IMR-90 (cell line): ENCODE results near the gene ASF1A. TPM values are rescaled to one million over a fixed set of nuclear protein-coding genes. Genes with fewer than 3 reads are reported as not detected.

Experiments
- ATAC-seq: fragments of 200-7000 bp; cut with Tn5 transposase; 2 replicates; pipeline ENCODE4 v1.9.1; 2020; ENCODE audit warnings: low read depth, mild to moderate bottlenecking, moderate library complexity
- BruUV-seq: library from RNA; stranded (reverse); fragments of 400-500 nt; replicated peaks from 2 replicates; lab custom pipeline; 2021; lab: Mats Ljungman, UMichigan
- CTCF ChIA-PET: fragments of 300-600 bp; formaldehyde crosslinking; extraction: SDS; loops from one replicate; lab custom pipeline; 2021; ENCODE audit warnings: antibody characterized with exemption; lab: Yijun Ruan, JAX
- POLR2A ChIA-PET: fragments of 300-600 bp; sonication (Branson Sonifier 250); formaldehyde crosslinking; loops from one replicate; lab custom pipeline; 2022; ENCODE audit warnings: antibody characterized with exemption; ENCODE audit not compliant: unreplicated experiment; lab: Charles Lee
- DNase-seq: peaks from one replicate; pipeline ENCODE4 v3.0.0; 2013
- H2AFZ ChIP-seq: replicated peaks from 2 replicates; pipeline ENCODE3; 2013; ENCODE audit warnings: low read length, mild to moderate bottlenecking; ENCODE audit not compliant: poor library complexity
- H2AK5ac ChIP-seq: 2 replicates; pipeline ENCODE4 v1.6.1; 2013; ENCODE audit warnings: low read depth, low read length, inconsistent platforms
- H2AK9ac ChIP-seq: replicated peaks from 2 replicates; pipeline ENCODE3; 2013; ENCODE audit warnings: mild to moderate bottlenecking, low read depth, low read length, moderate library complexity; ENCODE audit not compliant: poor library complexity
- H2BK120ac ChIP-seq: 2 replicates; pipeline ENCODE4 v1.6.1; 2013; ENCODE audit warnings: low read depth, low read length, inconsistent platforms
- H2BK15ac ChIP-seq: 3 replicates; pipeline ENCODE4 v1.6.1; 2013; ENCODE audit warnings: low read depth, low read length, inconsistent platforms
- H2BK20ac ChIP-seq: 2 replicates; pipeline ENCODE4 v1.6.1; 2013; ENCODE audit warnings: low read depth, mild to moderate bottlenecking, inconsistent platforms, low read length, moderate library complexity
- H2BK5ac ChIP-seq: 2 replicates; pipeline ENCODE4 v1.6.1; 2013; ENCODE audit warnings: mild to moderate bottlenecking, low read depth, low read length, inconsistent platforms; ENCODE audit not compliant: poor library complexity, severe bottlenecking
- H3K14ac ChIP-seq: replicated peaks from 2 replicates; pipeline ENCODE4 v1.6.1; 2013; ENCODE audit warnings: low read depth, low read length, inconsistent platforms
- H3K18ac ChIP-seq: 2 replicates; pipeline ENCODE4 v1.6.1; 2013; ENCODE audit warnings: low read depth, low read length, control low read depth
- H3K23ac ChIP-seq: 2 replicates; pipeline ENCODE4 v1.6.1; 2013; ENCODE audit warnings: low read depth, low read length, inconsistent platforms
- H3K27ac ChIP-seq: 2 replicates; pipeline ENCODE4 v1.5.1; 2013; ENCODE audit warnings: mild to moderate bottlenecking, control low read depth, low read length; ENCODE audit not compliant: insufficient read depth
- H3K27me3 ChIP-seq: 2 replicates; pipeline ENCODE4 v1.6.1; 2013; ENCODE audit warnings: low read length; ENCODE audit not compliant: control insufficient read depth, insufficient read depth
- H3K36me3 ChIP-seq: 2 replicates; pipeline ENCODE4 v1.6.1; 2013; ENCODE audit warnings: low read length, mixed read lengths; ENCODE audit not compliant: control insufficient read depth, insufficient read depth
- H3K4ac ChIP-seq: 2 replicates; pipeline ENCODE4 v1.6.1; 2013; ENCODE audit warnings: low read depth, low read length, inconsistent platforms
- H3K4me1 ChIP-seq: 2 replicates; pipeline ENCODE4 v1.6.1; 2013; ENCODE audit warnings: low read length, mixed read lengths; ENCODE audit not compliant: control insufficient read depth, insufficient read depth
- H3K4me2 ChIP-seq: 2 replicates; pipeline ENCODE4 v1.6.1; 2013; ENCODE audit warnings: low read depth, mild to moderate bottlenecking, control low read depth, low read length, moderate library complexity
- H3K4me3 ChIP-seq: 2 replicates; pipeline ENCODE4 v1.5.1; 2013; ENCODE audit warnings: low read depth, mild to moderate bottlenecking, control low read depth, low read length, moderate library complexity; ENCODE audit not compliant: insufficient read depth
- H3K56ac ChIP-seq: 2 replicates; pipeline ENCODE4 v1.6.1; 2013; ENCODE audit warnings: low read length, inconsistent platforms; ENCODE audit not compliant: insufficient read depth; ENCODE audit errors: extremely low read depth
- H3K79me1 ChIP-seq, 2 experiments: 2 replicates each; pipeline ENCODE4 v1.6.1; 2013; ENCODE audit warnings: low read length in 2 of 2, inconsistent platforms in 1 of 2, low read depth in 1 of 2
- H3K9ac ChIP-seq: 2 replicates; pipeline ENCODE4 v1.6.1; 2013; ENCODE audit warnings: low read depth, low read length, control low read depth
- H3K9me1 ChIP-seq: 2 replicates; pipeline ENCODE4 v1.6.1; 2013; ENCODE audit warnings: low read length, inconsistent platforms; ENCODE audit not compliant: insufficient read depth
- H3K9me3 ChIP-seq: 2 replicates; pipeline ENCODE4 v1.6.1; 2013; ENCODE audit warnings: low read length; ENCODE audit not compliant: control insufficient read depth, insufficient read depth
- H4K20me1 ChIP-seq: 2 replicates; pipeline ENCODE4 v1.6.1; 2013; ENCODE audit warnings: low read length, inconsistent platforms; ENCODE audit not compliant: insufficient read depth
- H4K5ac ChIP-seq: 2 replicates; pipeline ENCODE4 v1.6.1; 2013; ENCODE audit warnings: mild to moderate bottlenecking, low read depth, low read length, control low read depth
- H4K8ac ChIP-seq, 2 experiments: 2 replicates each; pipeline ENCODE4 v1.6.1; 2013; ENCODE audit warnings: low read depth in 2 of 2, low read length in 2 of 2, control low read depth in 1 of 2, inconsistent platforms in 1 of 2
- H4K91ac ChIP-seq: 2 replicates; pipeline ENCODE4 v1.6.1; 2013; ENCODE audit warnings: low read depth, low read length, inconsistent platforms; ENCODE audit not compliant: insufficient read depth
- BHLHE40 ChIP-seq: fragments of 150-350 bp; IDR thresholded peaks from 2 replicates; pipeline ENCODE4 v1.6.1; 2016; ENCODE audit warnings: mild to moderate bottlenecking, low read depth, low read length
- CEBPB ChIP-seq: IDR thresholded peaks from 2 replicates; pipeline ENCODE4 v1.6.1; 2012; ENCODE audit warnings: low read depth, low read length, improper control_type of control experiment
- CHD1 ChIP-seq: IDR thresholded peaks from 2 replicates; pipeline ENCODE4 v1.6.1; 2012; ENCODE audit warnings: low read depth, low read length, improper control_type of control experiment
- FOS ChIP-seq: fragments of 150-350 bp; IDR thresholded peaks from 2 replicates; pipeline ENCODE4 v1.6.1; 2016; ENCODE audit warnings: low read depth, low read length
- RAD21 ChIP-seq: IDR thresholded peaks from 2 replicates; pipeline ENCODE4 v1.6.1; 2012; ENCODE audit warnings: low read length, improper control_type of control experiment
- RCOR1 ChIP-seq: IDR thresholded peaks from 2 replicates; pipeline ENCODE4 v1.6.1; 2012; ENCODE audit warnings: mild to moderate bottlenecking, low read length, improper control_type of control experiment; ENCODE audit not compliant: insufficient replicate concordance
- WGBS, 2 experiments: methylation state at CpG; one replicate each; pipeline versions ENCODE4 v1.1.5 to v1.1.7; 2013; ENCODE audit warnings: missing lambda C conversion rate in 2 of 2; ENCODE audit not compliant: insufficient read length in 1 of 2; ENCODE audit errors: extremely low coverage in 2 of 2; 5-methylcytosine and 5-hydroxymethylcytosine counted together
- dilution Hi-C: fragments of 300-500 bp; cut with HindIII; formaldehyde crosslinking; loops from one replicate; pipeline ENCODE4 v1.14.3; 2018; ENCODE audit warnings: low sequenced_read_pairs; ENCODE audit not compliant: unreplicated experiment
- in situ Hi-C: fragments of 300-500 bp; cut with MboI; formaldehyde crosslinking; loops from 3 replicates; pipeline ENCODE4 v1.14.3; 2019; ENCODE audit warnings: low sequenced_read_pairs, inconsistent platforms, mixed read lengths
- intact Hi-C: fragments of 100-400 bp; cut with micrococcal nuclease; formaldehyde crosslinking; loops from 2 replicates; pipeline ENCODE4 v1.10.0; 2022
- polyA plus RNA-seq, 3 experiments: library from polyadenylated mRNA; depleted of rRNA; stranded (reverse); fragments of >200 nt; gene quantifications; 2 replicates each; pipeline ENCODE4 v1.2.3, GENCODE V29; 2012; ENCODE audit warnings: low replicate concordance in 1 of 3
- total RNA-seq: library from RNA; depleted of rRNA; stranded (reverse); fragments of >200 nt; gene quantifications from 2 replicates; pipeline ENCODE4 v1.2.3, GENCODE V29; 2012
- TF ChIP-seq, protein P1 (sequence below): fragments of 150-350 bp; IDR thresholded peaks from 2 replicates; pipeline ENCODE4 v1.6.1; 2016; ENCODE audit warnings: low read depth, mild to moderate bottlenecking, low read length, moderate library complexity, borderline replicate concordance

The ASF1A gene
- total and polyA plus RNA-seq, 2 of the 4 experiments (the other 2 are of a cell fraction): 10.1 to 11.1 TPM

DNA sequence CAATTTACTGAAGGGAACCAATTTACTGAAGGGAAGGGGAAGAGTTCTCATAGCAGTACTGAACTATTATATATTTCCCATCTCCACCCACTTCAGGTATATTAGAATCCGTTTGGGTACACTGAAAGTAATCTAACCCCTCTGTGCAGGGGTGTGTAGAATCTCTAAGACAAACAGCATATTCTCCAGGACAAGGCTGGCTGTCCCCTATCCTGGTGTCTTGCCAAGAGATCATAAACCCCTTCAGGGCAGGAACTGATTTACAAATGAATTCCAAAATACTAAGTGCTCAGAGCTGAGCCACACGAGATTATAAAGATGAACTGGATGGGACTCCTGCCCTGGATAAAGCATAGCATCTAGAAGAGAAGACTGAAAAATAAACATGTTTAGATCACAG, 9.2 kb downstream of the ASF1A start:
- Histone ChIP-seq H3K9ac (no peak overlapping the region), H2BK5ac (peak overlapping the region; percentile 66), H3K18ac (no peak overlapping the region), H2AK9ac (no peak overlapping the region), H4K5ac (no peak overlapping the region), H3K4me2 (no peak overlapping the region), H2BK20ac (no peak overlapping the region), H3K23ac (no peak overlapping the region), H3K36me3 (peaks cover 9% of the 10 kb centered on the region), H4K8ac (no peak overlapping the region), H3K9me3 (no peaks in the 10 kb centered on the region), H2AK5ac (no peak overlapping the region), H3K56ac (no peak overlapping the region), H3K4me3 (no peak overlapping the region), H3K27me3 (no peaks in the 10 kb centered on the region), H4K20me1 (no peaks in the 10 kb centered on the region), H3K4ac (no peak overlapping the region), H3K27ac (no peak overlapping the region; the same call in 1 of the 2 replicates), H4K91ac (no peak overlapping the region), H3K4me1 (peaks cover 4% of the 10 kb centered on the region; the same call in 1 of the 2 replicates), H2BK15ac (no peak overlapping the region), H2BK120ac (no peak overlapping the region), H3K9me1 (peaks cover 8% of the 10 kb centered on the region; the same call in 1 of the 2 replicates), H3K79me1 (peaks cover 42 to 46% of the 10 kb centered on the region in 2 experiments), H3K14ac (no peak overlapping the region), H2AFZ (no peak overlapping the region)
- DNase-seq (no peak), ATAC-seq (no peak; the same call in 1 of the 2 replicates)
- TF ChIP-seq BHLHE40: no peak
- TF ChIP-seq, protein P1, sequence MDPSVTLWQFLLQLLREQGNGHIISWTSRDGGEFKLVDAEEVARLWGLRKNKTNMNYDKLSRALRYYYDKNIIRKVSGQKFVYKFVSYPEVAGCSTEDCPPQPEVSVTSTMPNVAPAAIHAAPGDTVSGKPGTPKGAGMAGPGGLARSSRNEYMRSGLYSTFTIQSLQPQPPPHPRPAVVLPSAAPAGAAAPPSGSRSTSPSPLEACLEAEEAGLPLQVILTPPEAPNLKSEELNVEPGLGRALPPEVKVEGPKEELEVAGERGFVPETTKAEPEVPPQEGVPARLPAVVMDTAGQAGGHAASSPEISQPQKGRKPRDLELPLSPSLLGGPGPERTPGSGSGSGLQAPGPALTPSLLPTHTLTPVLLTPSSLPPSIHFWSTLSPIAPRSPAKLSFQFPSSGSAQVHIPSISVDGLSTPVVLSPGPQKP: no peak
- TF ChIP-seq RAD21: no peak
- TF ChIP-seq FOS: no peak
- no peak for TF ChIP-seq CEBPB
- TF ChIP-seq CHD1: no peak
- TF ChIP-seq RCOR1: no peak
- BruUV-seq: no TSS peak
- in situ Hi-C loops (no loop called here), dilution Hi-C loops (no loop called here), intact Hi-C loops (no loop called here)
- ChIA-PET CTCF (no interaction called here), POLR2A (no interaction called here)
- WGBS, 2 experiments: no CpG with 5 or more reads among the region's 2 CpGs
